H1 (cell line): Measurements from ENCODE around the gene TPRG1L. TPM values are rescaled to one million over a fixed set of nuclear protein-coding genes. Genes with fewer than 3 reads are reported as not detected.

Experiments
- CTCF ChIA-PET: fragments of 300-600 bp; sonication (Branson Sonifier 250); formaldehyde crosslinking; loops from one replicate; lab custom pipeline; 2021; ENCODE audit not compliant: partially characterized antibody; lab: Charles Lee
- POLR2A ChIA-PET: fragments of 300-600 bp; sonication (Branson Sonifier 250); formaldehyde crosslinking; loops from one replicate; lab custom pipeline; 2021; ENCODE audit warnings: inconsistent platforms; ENCODE audit not compliant: partially characterized antibody; lab: Charles Lee
- DNase-seq, 2 experiments: peaks; one replicate each; pipeline versions ENCODE4 v3.0.0 to v3.0.0-alpha.2; 2010 to 2022; ENCODE audit warnings: low spot score in 2 of 2, low read depth in 1 of 2, mixed read lengths in 1 of 2
- FAIRE-seq: peaks from 2 replicates; lab custom pipeline; 2011; peaks lifted over from hg19 to GRCh38; lab: Jason Lieb, UNC
- H2AFZ ChIP-seq: 2 replicates; pipeline ENCODE4 v1.8.1; 2012; ENCODE audit warnings: low read length, inconsistent platforms
- H2AK5ac ChIP-seq: 2 replicates; pipeline ENCODE4 v1.6.1; 2013; ENCODE audit warnings: low read depth, low read length
- H2BK120ac ChIP-seq: replicated peaks from 2 replicates; pipeline ENCODE3; 2013; ENCODE audit warnings: low read depth, low read length, inconsistent platforms
- H2BK12ac ChIP-seq: 2 replicates; pipeline ENCODE4 v1.6.1; 2013; ENCODE audit warnings: low read depth, low read length
- H2BK15ac ChIP-seq: 2 replicates; pipeline ENCODE4 v1.6.1; 2013; ENCODE audit warnings: low read length
- H2BK20ac ChIP-seq: 2 replicates; pipeline ENCODE4 v1.6.1; 2013; ENCODE audit warnings: low read length
- H2BK5ac ChIP-seq: 2 replicates; pipeline ENCODE4 v1.6.1; 2013; ENCODE audit warnings: low read depth, low read length
- H3K14ac ChIP-seq: 2 replicates; pipeline ENCODE4 v1.6.1; 2013; ENCODE audit warnings: inconsistent platforms; ENCODE audit not compliant: insufficient read length
- H3K18ac ChIP-seq: 2 replicates; pipeline ENCODE4 v1.6.1; 2013; ENCODE audit warnings: low read length; ENCODE audit errors: extremely low read depth
- H3K23ac ChIP-seq: 2 replicates; pipeline ENCODE4 v1.6.1; 2013; ENCODE audit warnings: inconsistent platforms; ENCODE audit not compliant: insufficient read length
- H3K23me2 ChIP-seq: 2 replicates; pipeline ENCODE4 v1.6.1; 2013; ENCODE audit warnings: low read depth, low read length
- H3K27ac ChIP-seq: 2 replicates; pipeline ENCODE4 v1.6.1; 2011; ENCODE audit warnings: low read depth, low read length, inconsistent platforms
- H3K27me3 ChIP-seq, 4 experiments: replicated peaks in 1 of 4; 1 replicate in 1 of 4; 2 replicates in 3 of 4; pipeline versions ENCODE4 v1.6.1 to v1.8.1; 2011 to 2013; ENCODE audit warnings: low read length in 3 of 4, mild to moderate bottlenecking in 3 of 4, inconsistent platforms in 2 of 4, mixed read lengths in 2 of 4, moderate library complexity in 1 of 4; ENCODE audit not compliant: control insufficient read depth in 3 of 4, insufficient read depth in 3 of 4; ENCODE audit errors: extremely low read depth in 1 of 4
- H3K36me3 ChIP-seq, 4 experiments: 2 replicates each; pipeline versions ENCODE4 v1.6.1 to v1.8.1; 2011 to 2013; ENCODE audit warnings: mild to moderate bottlenecking in 4 of 4, low read length in 3 of 4, moderate library complexity in 2 of 4, control low read depth in 1 of 4, inconsistent platforms in 1 of 4; ENCODE audit not compliant: insufficient read depth in 4 of 4, control insufficient read depth in 2 of 4
- H3K4ac ChIP-seq: replicated peaks from 2 replicates; pipeline ENCODE3; 2013; ENCODE audit warnings: low read length, low read depth, mixed read lengths, inconsistent platforms; ENCODE audit not compliant: insufficient read length
- H3K4me1 ChIP-seq, 4 experiments: replicated peaks in 1 of 4; 1 replicate in 1 of 4; 2 replicates in 3 of 4; pipeline versions ENCODE4 v1.6.1 to v1.8.1; 2011 to 2013; ENCODE audit warnings: low read length in 3 of 4, inconsistent platforms in 2 of 4, mixed read lengths in 1 of 4; ENCODE audit not compliant: insufficient read depth in 4 of 4, control insufficient read depth in 3 of 4
- H3K4me2 ChIP-seq, 2 experiments: 2 replicates each; pipeline versions ENCODE4 v1.6.1 to v1.8.1; 2011 to 2013; ENCODE audit warnings: low read depth in 2 of 2, low read length in 2 of 2, control low read depth in 1 of 2, inconsistent platforms in 1 of 2, mild to moderate bottlenecking in 1 of 2; ENCODE audit not compliant: insufficient read depth in 1 of 2
- H3K4me3 ChIP-seq, 4 experiments: fragments of 200-600, 300-600 bp in 1 of 4; sonication (generic), shearing (Covaris generic), sonication (Bioruptor Twin) in 1 of 4; 2 replicates each; pipeline versions ENCODE4 v1.5.1 to v1.8.1; 2011 to 2016; ENCODE audit warnings: low read length in 4 of 4, low read depth in 3 of 4, control low read depth in 2 of 4, inconsistent platforms in 2 of 4, mild to moderate bottlenecking in 2 of 4, mixed read lengths in 1 of 4, moderate library complexity in 1 of 4; ENCODE audit not compliant: insufficient read depth in 2 of 4; ENCODE audit errors: extremely low read depth in 1 of 4
- H3K56ac ChIP-seq: replicated peaks from 2 replicates; pipeline ENCODE3; 2013; ENCODE audit warnings: low read depth, mild to moderate bottlenecking, mixed read lengths, low read length, inconsistent platforms; ENCODE audit not compliant: insufficient read length
- H3K79me1 ChIP-seq: 2 replicates; pipeline ENCODE4 v1.6.1; 2013; ENCODE audit warnings: low read depth, low read length, control low read depth
- H3K79me2 ChIP-seq, 2 experiments: 2 replicates each; pipeline versions ENCODE4 v1.6.1 to v1.8.1; 2012 to 2013; ENCODE audit warnings: low read length in 2 of 2, mild to moderate bottlenecking in 2 of 2, inconsistent platforms in 1 of 2; ENCODE audit not compliant: insufficient read depth in 2 of 2, control insufficient read depth in 1 of 2
- H3K9ac ChIP-seq, 4 experiments: replicated peaks in 1 of 4; 1 replicate in 1 of 4; 2 replicates in 3 of 4; pipeline versions ENCODE4 v1.6.1 to v1.8.1; 2011 to 2013; ENCODE audit warnings: low read depth in 3 of 4, low read length in 3 of 4, control low read depth in 2 of 4, mild to moderate bottlenecking in 2 of 4, moderate library complexity in 2 of 4, inconsistent platforms in 1 of 4; ENCODE audit errors: extremely low read depth in 1 of 4
- H3K9me3 ChIP-seq, 2 experiments: 2 replicates each; pipeline versions ENCODE4 v1.6.1 to v1.8.1; 2012 to 2013; ENCODE audit warnings: mild to moderate bottlenecking in 2 of 2, moderate library complexity in 2 of 2, control low read depth in 1 of 2, inconsistent platforms in 1 of 2, low read depth in 1 of 2, low read length in 1 of 2, mixed read lengths in 1 of 2; ENCODE audit not compliant: insufficient read depth in 2 of 2
- H4K20me1 ChIP-seq, 2 experiments: replicated peaks in 1 of 2; 2 replicates each; pipeline versions ENCODE3 to v1.8.1; 2011 to 2013; ENCODE audit warnings: inconsistent platforms in 2 of 2, low read length in 2 of 2, mild to moderate bottlenecking in 1 of 2; ENCODE audit not compliant: insufficient read depth in 2 of 2, control insufficient read depth in 1 of 2
- H4K5ac ChIP-seq: 2 replicates; pipeline ENCODE4 v1.6.1; 2013; ENCODE audit warnings: low read length, low read depth, mixed read lengths, inconsistent platforms; ENCODE audit not compliant: insufficient read length
- H4K8ac ChIP-seq: 2 replicates; pipeline ENCODE4 v1.8.0; 2013; ENCODE audit warnings: mild to moderate bottlenecking, moderate library complexity, low read length, inconsistent platforms; ENCODE audit not compliant: insufficient read depth; ENCODE audit errors: extremely low read depth
- H4K91ac ChIP-seq: replicated peaks from 2 replicates; pipeline ENCODE3; 2013; ENCODE audit warnings: low read length, mixed read lengths, inconsistent platforms; ENCODE audit not compliant: insufficient read length
- CBX5 ChIP-seq: fragments of 300-800, 300-1000 bp; sonication (generic); IDR thresholded peaks from 2 replicates; pipeline ENCODE4 v1.7.1; 2016; ENCODE audit warnings: antibody characterized with exemption, low read length, low read depth
- GTF2F1 ChIP-seq: IDR thresholded peaks from 2 replicates; pipeline ENCODE4 v1.6.1; 2012; ENCODE audit warnings: low read depth, low read length, improper control_type of control experiment, borderline replicate concordance
- HDAC6 ChIP-seq: IDR thresholded peaks from one replicate; pipeline ENCODE4 v1.7.1; 2012; ENCODE audit warnings: low read depth, mild to moderate bottlenecking, inconsistent platforms, low read length, moderate library complexity
- SP2 ChIP-seq: IDR thresholded peaks from 2 replicates; pipeline ENCODE4 v1.6.1; 2012; ENCODE audit warnings: mild to moderate bottlenecking, low read length, inconsistent platforms
- TAF7 ChIP-seq: optimal IDR thresholded peaks from 2 replicates; pipeline ENCODE3; 2011; ENCODE audit warnings: low read depth, mild to moderate bottlenecking, inconsistent platforms, low read length, moderate library complexity, borderline replicate concordance
- WGBS, 2 experiments: shearing (Covaris generic) in 1 of 2; methylation state at CpG; one replicate each; pipeline versions ENCODE4 v1.1.6 to v1.1.7; 2013 to 2015; ENCODE audit warnings: low lambda C conversion rate in 2 of 2, mixed read lengths in 2 of 2, inconsistent platforms in 1 of 2, low coverage in 1 of 2, missing lambda C conversion rate in 1 of 2; ENCODE audit not compliant: insufficient replicate concordance in 2 of 2, insufficient coverage in 1 of 2, insufficient read length in 1 of 2; ENCODE audit errors: extremely low coverage in 1 of 2, missing lambda C conversion rate in 1 of 2; 5-methylcytosine and 5-hydroxymethylcytosine counted together
- polyA plus RNA-seq, 7 experiments: library from polyadenylated mRNA; depleted of rRNA in 3 of 7; stranded (reverse) in 5 of 7; unstranded in 2 of 7; fragments of >200 nt in 5 of 7; fragments of 200-250 nt in 2 of 7; gene quantifications; 1 replicate in 5 of 7; 2 replicates in 1 of 7; 4 replicates in 1 of 7; pipeline versions ENCODE4 v1.2.1 to v1.2.3, GENCODE V29; 2011 to 2013; ENCODE audit warnings: missing spikeins in 2 of 7, mixed read lengths in 2 of 7
- total RNA-seq: library from RNA; stranded (reverse); fragmentation: NEBNext Ultra II Directional; extraction: Animal tissue kit (Norgen Biotek cat#: 25700); gene quantifications from 2 replicates; pipeline ENCODE4 v1.2.1, GENCODE V29; 2021
- TF ChIP-seq, protein P1 (sequence below): IDR thresholded peaks from 2 replicates; pipeline ENCODE4 v1.6.1; 2011; ENCODE audit warnings: low read length, improper control_type of control experiment

The TPRG1L gene
- total and polyA plus RNA-seq, 2 of the 8 experiments (the other 6 are each of a cell fraction or from before 2014, with no cell fraction given) = 21.7 to 22.3 TPM

DNA sequence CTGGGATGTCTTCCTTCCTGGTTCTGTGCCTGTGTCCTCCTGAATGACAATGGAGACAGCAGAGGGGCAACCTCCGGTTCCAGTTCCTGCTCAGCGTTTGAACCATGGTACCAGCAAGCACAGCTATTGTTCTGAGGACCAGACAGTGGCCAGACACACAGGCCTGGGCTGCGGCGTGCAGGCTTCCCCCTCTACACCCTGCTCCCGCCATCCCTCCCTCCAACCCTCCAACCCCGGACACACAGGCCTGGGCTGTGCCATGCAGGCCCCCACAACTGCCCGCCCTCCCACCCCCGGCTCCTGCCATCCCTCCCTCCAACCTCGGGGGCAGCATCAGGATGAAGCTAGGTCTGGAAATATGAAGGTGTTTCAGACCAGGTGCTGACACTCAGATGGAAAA, 8.0 kb upstream of the TPRG1L start:
- no peak for DNase-seq
- H3K14ac ChIP-seq = no peak overlapping the region
- POLR2A ChIA-PET = no interaction called here
- no peak overlapping the region for H3K18ac ChIP-seq
- 86% methylated on average over 7 of the region's 9 CpGs; no CpG with 5 or more reads in 1 of the 2 experiments for whole genome bisulfite sequencing, 2 experiments
- peaks cover 0 to 2% of the 10 kb centered on the region in 2 experiments for H4K20me1 ChIP-seq
- no peak overlapping the region for H3K23ac ChIP-seq
- peaks cover 2 to 14% (median 11%) of the 10 kb centered on the region in 4 experiments for H3K27me3 ChIP-seq
- no peak overlapping the region for H2BK120ac ChIP-seq
- H2BK12ac ChIP-seq = no peak overlapping the region
- H3K4me2 ChIP-seq = no peak overlapping the region
- H3K23me2 ChIP-seq = peaks cover under 1% of the 10 kb centered on the region; the same call in 1 of the 2 replicates
- H2BK15ac ChIP-seq = no peak overlapping the region
- peaks cover 0 to 22% (median 14%) of the 10 kb centered on the region in 4 experiments; a peak in 6 of 7 replicates for H3K4me1 ChIP-seq
- FAIRE-seq = no peak
- CTCF ChIA-PET = interaction anchor here (0.6 to 1.5 kb wide), 6 partner anchors 9 to 176 kb away, joined by 3 to 5 read pairs (median 3); no protein-coding TSS in a partner anchor
- H3K27ac ChIP-seq = no peak overlapping the region
- no peaks in the 10 kb centered on the region for H3K9me3 ChIP-seq
- H3K36me3 ChIP-seq = no peaks in the 10 kb centered on the region
- H4K91ac ChIP-seq = no peak overlapping the region
- H2BK5ac ChIP-seq = no peak overlapping the region
- H3K79me2 ChIP-seq = no peaks in the 10 kb centered on the region
- H4K5ac ChIP-seq = no peak overlapping the region
- TF ChIP-seq, protein P1, sequence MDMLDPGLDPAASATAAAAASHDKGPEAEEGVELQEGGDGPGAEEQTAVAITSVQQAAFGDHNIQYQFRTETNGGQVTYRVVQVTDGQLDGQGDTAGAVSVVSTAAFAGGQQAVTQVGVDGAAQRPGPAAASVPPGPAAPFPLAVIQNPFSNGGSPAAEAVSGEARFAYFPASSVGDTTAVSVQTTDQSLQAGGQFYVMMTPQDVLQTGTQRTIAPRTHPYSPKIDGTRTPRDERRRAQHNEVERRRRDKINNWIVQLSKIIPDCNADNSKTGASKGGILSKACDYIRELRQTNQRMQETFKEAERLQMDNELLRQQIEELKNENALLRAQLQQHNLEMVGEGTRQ = no peak
- TF ChIP-seq HDAC6 (no peak), CBX5 (no peak), GTF2F1 (no peak), SP2 (no peak), TAF7 (no peak)
- TF ChIP-seq, all 59 proteins: peak for 0
- Histone ChIP-seq H2AK5ac (no peak overlapping the region), H3K9ac (no peak overlapping the region), H3K4me3 (no peak overlapping the region), H2AFZ (no peak overlapping the region), H3K79me1 (no peaks in the 10 kb centered on the region), H3K56ac (no peak overlapping the region), H2BK20ac (no peak overlapping the region), H4K8ac (no peak overlapping the region; the same call in 1 of the 2 replicates), H3K4ac (no peak overlapping the region)
